Measurements from ENCODE around the gene NPAS3. TPM values are rescaled to one million over a fixed set of nuclear protein-coding genes. Genes with fewer than 3 reads are reported as not detected.

The NPAS3 gene
- total RNA-seq, 1 experiment from 2014 or later, result not detected

DNA sequence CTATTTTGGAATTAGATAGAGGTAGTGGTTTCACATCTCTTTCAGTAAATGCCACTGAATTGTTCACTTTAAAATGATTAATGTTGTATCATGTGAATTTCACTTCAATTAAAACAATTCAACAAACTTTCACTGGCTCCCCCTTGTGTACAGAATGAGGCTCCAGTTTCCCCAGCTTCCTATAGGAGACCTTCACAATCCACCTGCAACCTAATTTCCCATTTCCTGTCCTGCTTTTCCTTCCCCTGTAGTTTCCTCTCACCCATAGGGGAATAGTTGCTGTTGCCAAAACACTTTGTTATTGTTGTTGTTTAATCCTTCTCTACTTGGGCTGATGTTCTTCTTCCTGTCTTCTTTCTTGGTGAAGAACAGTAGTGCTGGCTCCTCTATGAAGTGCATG, 59.8 kb downstream of the NPAS3 start:
- Histone ChIP-seq H3K27me3 (ENCODE audit: insufficient read depth, low read length) (no peaks in the 10 kb centered on the region), H3K4me1 (ENCODE audit: control insufficient read depth in 1 of 2, insufficient read depth in 2 of 2, low read length in 2 of 2) (no peaks in the 10 kb centered on the region), H3K36me3 (ENCODE audit: control insufficient read depth in 1 of 2, insufficient read depth in 2 of 2, low read length in 2 of 2) (no peaks in the 10 kb centered on the region), H3K27ac (ENCODE audit: low read depth, low read length) (no peak overlapping the region), H3K9me3 (ENCODE audit: control insufficient read depth in 1 of 2, insufficient read depth in 1 of 2, low read depth in 1 of 2, low read length in 2 of 2) (no peaks in the 10 kb centered on the region), H3K4me3 (replicated peaks in 1 of 2; ENCODE audit: low read depth in 1 of 2, low read length in 2 of 2) (no peak overlapping the region), H4K20me1 (ENCODE audit: insufficient read depth) (no peaks in the 10 kb centered on the region), H3K79me2 (ENCODE audit: insufficient read depth, low read length) (no peaks in the 10 kb centered on the region), H2AFZ (ENCODE audit: low read depth, low read length, poor library complexity, severe bottlenecking) (no peak overlapping the region), H3K9me2 (ENCODE audit: insufficient read depth) (no peaks in the 10 kb centered on the region), H3K9ac (ENCODE audit: low read length) (no peak overlapping the region), H3K4me2 (ENCODE audit: low read length) (no peak overlapping the region)
- TF ChIP-seq, protein P1, sequence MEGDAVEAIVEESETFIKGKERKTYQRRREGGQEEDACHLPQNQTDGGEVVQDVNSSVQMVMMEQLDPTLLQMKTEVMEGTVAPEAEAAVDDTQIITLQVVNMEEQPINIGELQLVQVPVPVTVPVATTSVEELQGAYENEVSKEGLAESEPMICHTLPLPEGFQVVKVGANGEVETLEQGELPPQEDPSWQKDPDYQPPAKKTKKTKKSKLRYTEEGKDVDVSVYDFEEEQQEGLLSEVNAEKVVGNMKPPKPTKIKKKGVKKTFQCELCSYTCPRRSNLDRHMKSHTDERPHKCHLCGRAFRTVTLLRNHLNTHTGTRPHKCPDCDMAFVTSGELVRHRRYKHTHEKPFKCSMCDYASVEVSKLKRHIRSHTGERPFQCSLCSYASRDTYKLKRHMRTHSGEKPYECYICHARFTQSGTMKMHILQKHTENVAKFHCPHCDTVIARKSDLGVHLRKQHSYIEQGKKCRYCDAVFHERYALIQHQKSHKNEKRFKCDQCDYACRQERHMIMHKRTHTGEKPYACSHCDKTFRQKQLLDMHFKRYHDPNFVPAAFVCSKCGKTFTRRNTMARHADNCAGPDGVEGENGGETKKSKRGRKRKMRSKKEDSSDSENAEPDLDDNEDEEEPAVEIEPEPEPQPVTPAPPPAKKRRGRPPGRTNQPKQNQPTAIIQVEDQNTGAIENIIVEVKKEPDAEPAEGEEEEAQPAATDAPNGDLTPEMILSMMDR (IDR thresholded peaks at IDR 0.05 in 2 of 3, conservative IDR thresholded peaks at IDR 0.05 in 1 of 3; ENCODE audit: borderline replicate concordance in 1 of 3, insufficient read depth in 1 of 3, low read depth in 2 of 3, low read length in 2 of 3), result peak in 2 of 3 experiments; percentile 24 to 32; a peak in 3 of 6 replicates
- no peak for TF ChIP-seq JUND (IDR thresholded peaks at IDR 0.05)
- CTCF ChIA-PET, result no interaction called here
- DNase-seq (ENCODE audit: low read depth, low spot score) (no peak), ATAC-seq (no peak)
- POLR2A ChIA-PET, result no interaction called here
- RAD21 ChIA-PET (ENCODE audit: low non-redundant PET in 1 of 2, low total read pairs in 2 of 2, uncharacterized antibody in 2 of 2, unreplicated experiment in 2 of 2), result no interaction called here
- no TSS peak for BruUV-seq (replicated peaks)
- intact Hi-C loops (cut with micrococcal nuclease), result loop anchor here (2.0 kb wide), 1 partner anchor 422 kb away; no protein-coding TSS in a partner anchor

DNA sequence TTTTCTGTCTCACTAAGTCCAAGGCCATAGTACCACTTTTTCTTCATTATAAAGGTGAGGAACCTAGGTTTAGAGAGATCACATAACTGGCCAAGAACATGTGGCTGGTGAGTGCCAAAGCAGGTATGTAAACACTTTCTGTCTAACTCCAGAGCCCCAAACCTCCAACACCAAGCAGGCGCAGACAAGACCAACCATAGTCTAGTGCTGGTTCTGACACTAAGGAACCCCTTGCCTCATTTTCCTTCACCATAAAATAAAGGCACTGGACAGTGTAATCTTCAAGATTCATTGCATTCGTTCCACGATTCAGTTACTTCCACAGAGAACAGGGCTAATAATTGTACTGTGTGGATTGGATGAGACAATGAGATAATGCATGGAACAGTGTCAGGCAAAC, 71.0 kb downstream of the NPAS3 start:
- no peak for TF ChIP-seq EZH2phosphoT487 (IDR thresholded peaks at IDR 0.05; ENCODE audit: borderline replicate concordance)
- no peak for TF ChIP-seq YY1 (IDR thresholded peaks at IDR 0.05; ENCODE audit: extremely low read depth, insufficient replicate concordance, low read depth, low read length)
- TF ChIP-seq TCF7L2 (IDR thresholded peaks at IDR 0.05; ENCODE audit: borderline replicate concordance, extremely low read depth, insufficient read depth, insufficient read length), result no peak
- TF ChIP-seq, protein P2, sequence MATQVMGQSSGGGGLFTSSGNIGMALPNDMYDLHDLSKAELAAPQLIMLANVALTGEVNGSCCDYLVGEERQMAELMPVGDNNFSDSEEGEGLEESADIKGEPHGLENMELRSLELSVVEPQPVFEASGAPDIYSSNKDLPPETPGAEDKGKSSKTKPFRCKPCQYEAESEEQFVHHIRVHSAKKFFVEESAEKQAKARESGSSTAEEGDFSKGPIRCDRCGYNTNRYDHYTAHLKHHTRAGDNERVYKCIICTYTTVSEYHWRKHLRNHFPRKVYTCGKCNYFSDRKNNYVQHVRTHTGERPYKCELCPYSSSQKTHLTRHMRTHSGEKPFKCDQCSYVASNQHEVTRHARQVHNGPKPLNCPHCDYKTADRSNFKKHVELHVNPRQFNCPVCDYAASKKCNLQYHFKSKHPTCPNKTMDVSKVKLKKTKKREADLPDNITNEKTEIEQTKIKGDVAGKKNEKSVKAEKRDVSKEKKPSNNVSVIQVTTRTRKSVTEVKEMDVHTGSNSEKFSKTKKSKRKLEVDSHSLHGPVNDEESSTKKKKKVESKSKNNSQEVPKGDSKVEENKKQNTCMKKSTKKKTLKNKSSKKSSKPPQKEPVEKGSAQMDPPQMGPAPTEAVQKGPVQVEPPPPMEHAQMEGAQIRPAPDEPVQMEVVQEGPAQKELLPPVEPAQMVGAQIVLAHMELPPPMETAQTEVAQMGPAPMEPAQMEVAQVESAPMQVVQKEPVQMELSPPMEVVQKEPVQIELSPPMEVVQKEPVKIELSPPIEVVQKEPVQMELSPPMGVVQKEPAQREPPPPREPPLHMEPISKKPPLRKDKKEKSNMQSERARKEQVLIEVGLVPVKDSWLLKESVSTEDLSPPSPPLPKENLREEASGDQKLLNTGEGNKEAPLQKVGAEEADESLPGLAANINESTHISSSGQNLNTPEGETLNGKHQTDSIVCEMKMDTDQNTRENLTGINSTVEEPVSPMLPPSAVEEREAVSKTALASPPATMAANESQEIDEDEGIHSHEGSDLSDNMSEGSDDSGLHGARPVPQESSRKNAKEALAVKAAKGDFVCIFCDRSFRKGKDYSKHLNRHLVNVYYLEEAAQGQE (IDR thresholded peaks at IDR 0.05; ENCODE audit: low read depth), result no peak
- no peak for TF ChIP-seq EGR1 (IDR thresholded peaks at IDR 0.05; ENCODE audit: low read depth)
- Histone ChIP-seq H3K4me2 (ENCODE audit: low read length) (no peak overlapping the region), H3K4me3 (replicated peaks in 1 of 2; ENCODE audit: low read depth in 1 of 2, low read length in 2 of 2) (no peak overlapping the region), H3K27me3 (ENCODE audit: insufficient read depth, low read length) (no peaks in the 10 kb centered on the region; the same call in 1 of the 2 replicates), H3K4me1 (ENCODE audit: control insufficient read depth in 1 of 2, insufficient read depth in 2 of 2, low read length in 2 of 2) (no peaks in the 10 kb centered on the region), H3K9ac (ENCODE audit: low read length) (no peak overlapping the region), H2AFZ (ENCODE audit: low read depth, low read length, poor library complexity, severe bottlenecking) (no peak overlapping the region), H3K9me2 (ENCODE audit: insufficient read depth) (no peaks in the 10 kb centered on the region), H4K20me1 (ENCODE audit: insufficient read depth) (no peaks in the 10 kb centered on the region; the same call in 1 of the 2 replicates), H3K27ac (ENCODE audit: low read depth, low read length) (no peak overlapping the region), H3K36me3 (ENCODE audit: control insufficient read depth in 1 of 2, insufficient read depth in 2 of 2, low read length in 2 of 2) (no peaks in the 10 kb centered on the region), H3K79me2 (ENCODE audit: insufficient read depth, low read length) (no peaks in the 10 kb centered on the region), H3K9me3 (ENCODE audit: control insufficient read depth in 1 of 2, insufficient read depth in 1 of 2, low read depth in 1 of 2, low read length in 2 of 2) (0 out of 4 replicates have a peak, but pooled peaks cover 0 to 3% of the 10 kb centered on the region in 2 experiments)
- intact Hi-C loops (cut with micrococcal nuclease), result no loop called here
- BruUV-seq (replicated peaks), result no TSS peak
- ChIA-PET RAD21 (ENCODE audit: low non-redundant PET in 1 of 2, low total read pairs in 2 of 2, uncharacterized antibody in 2 of 2, unreplicated experiment in 2 of 2) (no interaction called here), CTCF (no interaction called here), POLR2A (no interaction called here)
- ATAC-seq, result no peak
- no peak for DNase-seq (ENCODE audit: low read depth, low spot score)
